Measurements from ENCODE around the gene MAEA.

Gene MAEA

GRCh38 chr4:1310796-1311631, 21.3 kb downstream of the MAEA start:
- peaks cover 40 to 42% of the 10 kb centered on the region in 2 donors for H3K36me3 ChIP-seq (ENCODE audit: control insufficient read depth in 2 of 2, insufficient read depth in 2 of 2, low read length in 2 of 2)
- H3K27ac ChIP-seq (ENCODE audit: low read depth in 2 of 2, low read length in 2 of 2), result no peak overlapping the region
- H3K4me3 ChIP-seq (ENCODE audit: low read length in 2 of 2), result no peak overlapping the region
- no peaks in the 10 kb centered on the region for H3K9me3 ChIP-seq (ENCODE audit: control insufficient read depth in 2 of 2, low read length in 2 of 2)
- no peaks in the 10 kb centered on the region for H3K27me3 ChIP-seq (ENCODE audit: control insufficient read depth in 2 of 2, insufficient read depth in 2 of 2, low read length in 2 of 2)
- H3K4me1 ChIP-seq (ENCODE audit: control insufficient read depth in 2 of 2, insufficient read depth in 2 of 2, low read length in 2 of 2), result peaks cover 9 to 25% of the 10 kb centered on the region in 2 donors
- H3K9ac ChIP-seq (ENCODE audit: low read depth in 1 of 2, low read length in 2 of 2), result no peak overlapping the region

- Histone ChIP-seq H3K36me3 (ENCODE audit: control insufficient read depth in 2 of 2, insufficient read depth in 2 of 2, low read length in 2 of 2) (peaks cover 54% of the 10 kb centered on the region in 2 donors), H3K27me3 (ENCODE audit: control insufficient read depth in 2 of 2, insufficient read depth in 2 of 2, low read length in 2 of 2) (no peaks in the 10 kb centered on the region), H3K4me1 (ENCODE audit: control insufficient read depth in 2 of 2, insufficient read depth in 2 of 2, low read length in 2 of 2) (peaks cover 9 to 21% of the 10 kb centered on the region in 2 donors), H3K9me3 (ENCODE audit: control insufficient read depth in 2 of 2, low read length in 2 of 2) (no peaks in the 10 kb centered on the region), H3K9ac (ENCODE audit: low read depth in 1 of 2, low read length in 2 of 2) (no peak overlapping the region), H3K4me3 (ENCODE audit: low read length in 2 of 2) (no peak overlapping the region), H3K27ac (ENCODE audit: low read depth in 2 of 2, low read length in 2 of 2) (no peak overlapping the region)
These were observed 23.3 kb downstream of the MAEA start for GRCh38 chr4:1312821-1313640.

GRCh38 chr4:1315306-1315705, 25.6 kb downstream of the MAEA start:
- peaks cover 57 to 63% of the 10 kb centered on the region in 2 donors for H3K36me3 ChIP-seq (ENCODE audit: control insufficient read depth in 2 of 2, insufficient read depth in 2 of 2, low read length in 2 of 2)
- H3K9ac ChIP-seq (ENCODE audit: low read depth in 1 of 2, low read length in 2 of 2), result no peak overlapping the region
- no peak overlapping the region for H3K27ac ChIP-seq (ENCODE audit: low read depth in 2 of 2, low read length in 2 of 2)

GRCh38 chr4:1315836-1316536, 26.3 kb downstream of the MAEA start:
- peaks cover 0 to under 1% of the 10 kb centered on the region in 2 donors for H3K4me1 ChIP-seq (ENCODE audit: control insufficient read depth in 2 of 2, insufficient read depth in 2 of 2, low read length in 2 of 2)
- H3K27ac ChIP-seq (ENCODE audit: low read depth in 2 of 2, low read length in 2 of 2), result no peak overlapping the region
- H3K9me3 ChIP-seq (ENCODE audit: control insufficient read depth in 2 of 2, low read length in 2 of 2), result no peaks in the 10 kb centered on the region
- peaks cover 57 to 63% of the 10 kb centered on the region in 2 donors for H3K36me3 ChIP-seq (ENCODE audit: control insufficient read depth in 2 of 2, insufficient read depth in 2 of 2, low read length in 2 of 2)
- H3K27me3 ChIP-seq (ENCODE audit: control insufficient read depth in 2 of 2, insufficient read depth in 2 of 2, low read length in 2 of 2), result no peaks in the 10 kb centered on the region
- no peak overlapping the region for H3K4me3 ChIP-seq (ENCODE audit: low read length in 2 of 2)
- H3K9ac ChIP-seq (ENCODE audit: low read depth in 1 of 2, low read length in 2 of 2), result no peak overlapping the region

More at GRCh38 chr4:1315306-1315705, 25.6 kb downstream of the MAEA start:
- no peaks in the 10 kb centered on the region for H3K27me3 ChIP-seq (ENCODE audit: control insufficient read depth in 2 of 2, insufficient read depth in 2 of 2, low read length in 2 of 2)
- no peaks in the 10 kb centered on the region for H3K9me3 ChIP-seq (ENCODE audit: control insufficient read depth in 2 of 2, low read length in 2 of 2)
- no peak overlapping the region for H3K4me3 ChIP-seq (ENCODE audit: low read length in 2 of 2)
- H3K4me1 ChIP-seq (ENCODE audit: control insufficient read depth in 2 of 2, insufficient read depth in 2 of 2, low read length in 2 of 2), result peaks cover 3 to 7% of the 10 kb centered on the region in 2 donors

GRCh38 chr4:1316537-1317168, 27.0 kb downstream of the MAEA start:
- no peaks in the 10 kb centered on the region for H3K9me3 ChIP-seq (ENCODE audit: control insufficient read depth in 2 of 2, low read length in 2 of 2)
- no peaks in the 10 kb centered on the region for H3K27me3 ChIP-seq (ENCODE audit: control insufficient read depth in 2 of 2, insufficient read depth in 2 of 2, low read length in 2 of 2)
- no peak overlapping the region for H3K4me3 ChIP-seq (ENCODE audit: low read length in 2 of 2)
- peaks cover 57 to 66% of the 10 kb centered on the region in 2 donors for H3K36me3 ChIP-seq (ENCODE audit: control insufficient read depth in 2 of 2, insufficient read depth in 2 of 2, low read length in 2 of 2)
- H3K4me1 ChIP-seq (ENCODE audit: control insufficient read depth in 2 of 2, insufficient read depth in 2 of 2, low read length in 2 of 2), result no peaks in the 10 kb centered on the region
- no peak overlapping the region for H3K9ac ChIP-seq (ENCODE audit: low read depth in 1 of 2, low read length in 2 of 2)
- no peak overlapping the region for H3K27ac ChIP-seq (ENCODE audit: low read depth in 2 of 2, low read length in 2 of 2)

GRCh38 chr4:1317177-1318045, 27.7 kb downstream of the MAEA start:
- H3K4me1 ChIP-seq (ENCODE audit: control insufficient read depth in 2 of 2, insufficient read depth in 2 of 2, low read length in 2 of 2), result no peaks in the 10 kb centered on the region
- H3K27ac ChIP-seq (ENCODE audit: low read depth in 2 of 2, low read length in 2 of 2), result no peak overlapping the region
- no peak overlapping the region for H3K4me3 ChIP-seq (ENCODE audit: low read length in 2 of 2)
- H3K9me3 ChIP-seq (ENCODE audit: control insufficient read depth in 2 of 2, low read length in 2 of 2), result no peaks in the 10 kb centered on the region
- H3K9ac ChIP-seq (ENCODE audit: low read depth in 1 of 2, low read length in 2 of 2), result no peak overlapping the region
- H3K36me3 ChIP-seq (ENCODE audit: control insufficient read depth in 2 of 2, insufficient read depth in 2 of 2, low read length in 2 of 2), result peaks cover 55 to 64% of the 10 kb centered on the region in 2 donors
- no peaks in the 10 kb centered on the region for H3K27me3 ChIP-seq (ENCODE audit: control insufficient read depth in 2 of 2, insufficient read depth in 2 of 2, low read length in 2 of 2)

GRCh38 chr4:1318046-1318375, 28.3 kb downstream of the MAEA start:
- no peaks in the 10 kb centered on the region for H3K27me3 ChIP-seq (ENCODE audit: control insufficient read depth in 2 of 2, insufficient read depth in 2 of 2, low read length in 2 of 2)
- H3K4me3 ChIP-seq (ENCODE audit: low read length in 2 of 2), result no peak overlapping the region
- H3K27ac ChIP-seq (ENCODE audit: low read depth in 2 of 2, low read length in 2 of 2), result no peak overlapping the region
- H3K9me3 ChIP-seq (ENCODE audit: control insufficient read depth in 2 of 2, low read length in 2 of 2), result no peaks in the 10 kb centered on the region
- no peak overlapping the region for H3K9ac ChIP-seq (ENCODE audit: low read depth in 1 of 2, low read length in 2 of 2)
- H3K4me1 ChIP-seq (ENCODE audit: control insufficient read depth in 2 of 2, insufficient read depth in 2 of 2, low read length in 2 of 2), result no peaks in the 10 kb centered on the region
- peaks cover 54 to 63% of the 10 kb centered on the region in 2 donors for H3K36me3 ChIP-seq (ENCODE audit: control insufficient read depth in 2 of 2, insufficient read depth in 2 of 2, low read length in 2 of 2)

GRCh38 chr4:1318488-1319213, 29.0 kb downstream of the MAEA start:
- Histone ChIP-seq H3K36me3 (ENCODE audit: control insufficient read depth in 2 of 2, insufficient read depth in 2 of 2, low read length in 2 of 2) (peaks cover 54 to 63% of the 10 kb centered on the region in 2 donors), H3K9me3 (ENCODE audit: control insufficient read depth in 2 of 2, low read length in 2 of 2) (no peaks in the 10 kb centered on the region), H3K27me3 (ENCODE audit: control insufficient read depth in 2 of 2, insufficient read depth in 2 of 2, low read length in 2 of 2) (no peaks in the 10 kb centered on the region), H3K9ac (ENCODE audit: low read depth in 1 of 2, low read length in 2 of 2) (no peak overlapping the region), H3K27ac (ENCODE audit: low read depth in 2 of 2, low read length in 2 of 2) (no peak overlapping the region), H3K4me1 (ENCODE audit: control insufficient read depth in 2 of 2, insufficient read depth in 2 of 2, low read length in 2 of 2) (no peaks in the 10 kb centered on the region), H3K4me3 (ENCODE audit: low read length in 2 of 2) (no peak overlapping the region)

- Histone ChIP-seq H3K27ac (ENCODE audit: low read depth in 2 of 2, low read length in 2 of 2) (no peak overlapping the region), H3K4me1 (ENCODE audit: control insufficient read depth in 2 of 2, insufficient read depth in 2 of 2, low read length in 2 of 2) (no peaks in the 10 kb centered on the region), H3K4me3 (ENCODE audit: low read length in 2 of 2) (no peak overlapping the region), H3K9me3 (ENCODE audit: control insufficient read depth in 2 of 2, low read length in 2 of 2) (no peaks in the 10 kb centered on the region), H3K9ac (ENCODE audit: low read depth in 1 of 2, low read length in 2 of 2) (no peak overlapping the region), H3K36me3 (ENCODE audit: control insufficient read depth in 2 of 2, insufficient read depth in 2 of 2, low read length in 2 of 2) (peaks cover 47 to 57% of the 10 kb centered on the region in 2 donors), H3K27me3 (ENCODE audit: control insufficient read depth in 2 of 2, insufficient read depth in 2 of 2, low read length in 2 of 2) (no peaks in the 10 kb centered on the region)
These were observed 31.8 kb downstream of the MAEA start for GRCh38 chr4:1321486-1321885.

Measured in mucosa of rectum (tissue), 2 donors.